ENCODE results near the gene LETM1.

The LETM1 gene

DNA sequence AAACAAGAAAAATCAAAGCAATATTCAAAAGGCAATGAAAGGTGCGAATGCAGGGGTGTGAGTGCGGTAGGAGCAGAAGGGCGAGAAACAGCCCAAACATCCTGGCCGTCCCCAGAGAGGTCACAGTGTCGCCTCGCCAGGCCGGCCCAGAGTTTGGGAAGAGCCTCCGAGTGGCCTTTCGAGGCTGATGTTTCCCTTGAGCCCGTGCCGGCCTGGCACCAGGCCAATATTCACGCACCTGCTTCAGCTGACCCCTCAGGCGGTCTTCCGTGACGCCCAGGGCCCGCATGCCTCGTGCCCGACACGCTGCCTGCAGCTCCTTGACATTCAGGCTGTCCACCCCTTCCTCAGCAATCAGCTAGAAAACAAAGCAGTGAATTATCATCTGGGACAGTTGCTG, 30.6 kb downstream of the LETM1 start:
- DNase-seq (ENCODE audit: low read depth) = no peak

DNA sequence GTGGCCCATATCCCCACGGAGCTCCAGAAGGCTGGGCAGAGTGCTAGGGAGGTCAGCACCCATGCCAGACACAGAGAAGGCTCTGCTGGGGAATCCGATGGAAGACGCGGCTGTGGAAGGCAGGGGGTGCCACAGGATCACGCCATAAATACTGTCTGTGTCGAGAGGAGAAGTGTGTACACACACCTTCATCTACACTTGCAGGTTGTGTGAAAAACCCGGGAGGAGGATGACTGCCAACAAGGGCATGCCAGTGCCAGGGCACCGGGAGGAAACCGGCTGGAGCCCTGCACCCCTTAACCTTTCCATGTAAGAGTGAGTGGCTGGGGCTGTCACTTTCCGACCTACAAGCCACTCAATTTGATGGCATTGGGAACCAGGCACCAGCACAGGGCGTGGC, 31.2 kb downstream of the LETM1 start:
- DNase-seq (ENCODE audit: low read depth) = no peak

DNA sequence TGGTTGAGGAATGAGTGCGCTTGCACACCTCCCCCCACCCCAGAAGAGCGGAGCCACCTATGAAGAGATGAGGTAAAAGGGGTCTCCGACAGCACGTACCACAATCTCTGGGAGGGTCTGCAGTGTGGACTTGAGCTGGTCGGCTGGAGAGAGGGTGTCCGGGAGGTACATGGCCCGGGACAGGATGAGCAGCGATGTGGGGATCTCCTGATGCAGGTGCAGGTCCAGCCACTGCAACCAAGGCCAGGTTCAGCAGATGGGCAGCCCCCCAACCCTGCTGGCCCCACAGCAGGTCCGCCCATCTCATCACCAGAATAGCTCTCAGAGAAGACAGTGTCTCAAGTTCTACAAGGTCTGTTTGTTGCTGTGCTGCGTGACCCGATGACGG, 32.4 kb downstream of the LETM1 start:
- no peak for DNase-seq (ENCODE audit: low read depth)

DNA sequence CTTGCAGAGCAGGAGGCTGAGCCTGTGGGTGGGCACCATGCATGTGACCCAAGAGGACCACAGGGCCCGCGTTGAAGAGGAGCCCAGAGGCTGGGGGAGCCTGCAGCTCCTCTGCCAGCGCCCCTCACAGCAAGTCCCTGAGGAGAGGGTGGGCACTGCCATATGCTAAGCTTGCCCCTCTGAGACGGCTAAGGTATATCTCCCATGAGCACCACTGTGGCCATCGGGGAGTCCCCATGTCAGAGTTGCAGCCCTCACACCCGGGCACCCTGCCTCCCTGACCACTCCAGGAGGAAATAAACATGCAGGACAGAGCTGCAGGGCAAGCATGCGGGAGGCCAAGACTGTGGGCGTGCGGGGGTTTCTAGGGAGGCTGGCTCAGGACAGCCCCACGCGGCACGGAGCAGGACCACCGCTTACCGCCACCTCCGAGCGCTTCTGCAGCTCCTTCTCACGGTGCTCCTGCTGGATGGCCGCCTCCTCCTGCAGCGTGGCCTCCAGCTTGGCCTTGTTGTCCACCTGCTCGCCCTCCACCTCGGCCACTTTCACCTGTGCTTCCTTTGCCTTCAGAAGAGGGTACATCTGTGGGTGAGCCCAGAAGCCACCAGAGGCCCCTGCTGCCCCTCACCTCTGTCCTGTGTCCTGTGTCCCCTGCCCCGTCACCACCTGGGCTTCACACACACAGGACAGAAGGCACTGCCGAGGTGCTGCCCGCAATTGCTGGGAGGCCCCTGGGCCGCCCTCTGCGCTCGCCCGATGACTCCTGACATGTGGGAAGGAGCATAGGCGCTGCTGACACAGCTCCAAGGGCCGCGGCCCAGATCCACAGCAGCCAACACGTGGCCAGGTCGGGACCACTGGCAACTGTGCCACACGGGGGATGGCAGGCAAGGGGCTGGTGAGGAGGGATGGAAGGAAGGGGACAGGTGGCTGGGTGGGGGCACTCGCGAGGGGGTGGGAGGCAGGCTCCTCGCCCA, 33.1 kb downstream of the LETM1 start:
- DNase-seq (ENCODE audit: low read depth) = no peak

DNA sequence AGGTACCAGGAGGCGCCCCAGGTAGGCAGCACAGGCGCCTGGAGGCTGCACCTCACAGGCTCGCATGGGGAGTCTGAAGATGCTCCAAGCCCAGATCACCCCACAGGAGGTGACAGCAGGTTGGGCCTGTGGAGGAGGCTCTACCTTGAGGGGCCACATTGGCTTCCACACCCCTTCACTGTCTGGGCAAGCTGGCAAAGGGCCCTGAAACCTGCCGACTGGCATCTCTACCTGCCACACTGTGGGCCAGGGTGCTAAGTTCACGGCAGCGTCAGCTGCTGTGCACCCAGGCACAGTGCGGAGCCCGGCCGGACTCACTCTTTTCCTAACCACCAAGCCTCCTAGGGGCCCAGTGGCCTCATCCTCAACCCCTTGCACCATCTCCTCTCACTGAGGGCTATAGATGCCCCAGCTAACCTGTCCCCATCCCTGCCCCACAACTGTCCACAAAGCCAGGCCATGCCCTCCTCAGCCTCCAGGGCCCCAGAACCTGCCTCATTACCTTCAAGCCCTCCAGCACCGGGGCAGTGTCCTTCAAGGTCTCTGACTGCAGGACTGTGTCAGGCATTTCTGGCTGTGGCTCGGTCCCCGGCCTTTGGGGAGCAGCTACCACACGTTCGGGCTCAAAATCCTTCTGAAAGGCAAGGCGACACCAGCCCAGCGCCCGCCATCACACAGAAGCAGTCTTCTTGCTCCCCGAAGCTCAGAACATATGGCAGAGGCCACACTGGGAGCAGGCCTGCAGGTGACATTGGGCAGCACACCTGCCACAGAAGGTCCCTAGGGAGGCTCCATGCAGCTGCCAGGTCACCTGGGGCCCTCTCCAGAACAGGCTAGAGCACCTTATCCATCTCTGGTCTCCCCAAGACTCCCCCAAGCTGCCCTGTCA, 34.0 kb downstream of the LETM1 start:
- no peak for DNase-seq (ENCODE audit: low read depth)

DNA sequence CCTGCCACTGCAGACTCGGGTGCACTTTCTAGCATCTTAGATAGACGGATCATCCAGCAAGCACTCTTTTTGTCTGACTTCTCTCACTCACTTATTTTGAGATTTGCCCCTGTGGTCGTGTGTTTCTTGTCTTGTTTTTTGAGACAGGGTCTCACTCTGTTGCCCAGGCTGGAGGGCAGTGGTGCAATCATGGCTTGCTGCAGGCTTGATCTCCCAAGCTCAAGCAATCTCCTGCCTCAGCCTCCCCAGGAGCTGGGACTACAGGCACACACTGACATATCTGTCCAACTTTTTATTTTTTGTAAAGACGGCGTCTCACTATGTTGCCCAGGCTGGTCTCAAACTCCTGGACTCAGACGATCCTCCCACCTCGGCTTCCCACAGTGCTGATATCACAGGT, 36.1 kb downstream of the LETM1 start:
- DNase-seq (ENCODE audit: low read depth) = no peak

DNA sequence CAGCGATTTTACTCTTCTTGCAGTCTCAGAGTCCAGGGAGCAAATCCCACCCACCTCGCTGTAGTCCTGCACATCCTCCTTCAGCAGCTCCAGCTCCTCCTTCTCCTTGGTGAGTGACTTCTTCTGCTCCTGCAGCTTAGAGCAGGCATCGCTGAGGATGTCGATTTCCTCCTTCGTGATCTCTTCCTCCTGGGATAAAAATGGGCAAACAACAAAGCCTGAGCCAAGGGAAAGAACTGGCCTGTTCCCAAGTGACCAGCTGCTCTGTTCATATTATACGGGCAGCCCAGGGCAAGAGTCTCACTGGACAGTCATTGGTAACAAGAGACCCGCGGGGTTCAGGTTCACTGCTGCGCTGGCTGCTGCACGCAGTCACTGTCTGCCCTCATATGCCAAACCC, 36.7 kb downstream of the LETM1 start:
- DNase-seq (ENCODE audit: low read depth) = no peak

DNA sequence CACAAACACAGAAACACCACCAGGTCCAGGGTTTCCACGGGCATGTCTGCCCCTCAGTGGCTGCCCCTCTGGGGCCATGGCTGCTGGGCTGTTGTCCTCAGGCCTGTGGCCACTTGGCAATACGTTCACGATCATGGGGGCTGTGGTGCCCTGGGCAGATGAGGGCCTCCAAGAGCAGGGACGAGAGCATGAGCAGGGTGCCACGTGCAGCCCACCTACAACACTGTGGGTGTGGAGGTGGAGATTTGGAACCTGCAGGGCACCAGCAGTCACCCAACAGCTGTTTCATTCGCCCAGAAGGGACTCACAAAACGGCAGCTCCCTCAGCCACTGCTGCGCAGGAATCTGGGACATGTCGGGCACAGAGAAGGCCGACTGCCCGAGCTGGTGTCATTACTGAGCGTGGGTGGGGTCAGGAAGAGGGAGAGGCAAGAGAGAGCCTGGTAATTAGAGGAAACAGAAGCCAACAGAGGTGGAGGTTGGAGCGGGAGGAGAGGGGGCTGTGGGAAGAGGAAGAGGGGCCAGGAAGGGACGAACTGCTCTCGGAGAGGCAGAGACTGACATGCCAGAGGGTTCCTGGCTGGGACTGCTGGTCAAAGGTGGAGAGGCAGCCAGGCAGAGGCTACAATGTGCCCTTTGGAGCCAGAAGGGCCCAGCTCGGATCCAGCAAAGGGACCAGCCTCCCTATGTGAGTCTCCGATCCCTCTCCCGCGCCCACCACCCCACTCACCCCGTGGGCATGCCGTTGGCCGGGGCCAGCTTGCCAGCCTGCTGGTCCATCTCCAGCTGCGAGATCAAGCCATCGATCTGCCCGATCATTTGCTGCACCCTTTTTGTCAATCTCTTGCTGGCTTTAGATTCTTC, 39.7 kb downstream of the LETM1 start:
- DNase-seq (ENCODE audit: low read depth) = no peak

DNA sequence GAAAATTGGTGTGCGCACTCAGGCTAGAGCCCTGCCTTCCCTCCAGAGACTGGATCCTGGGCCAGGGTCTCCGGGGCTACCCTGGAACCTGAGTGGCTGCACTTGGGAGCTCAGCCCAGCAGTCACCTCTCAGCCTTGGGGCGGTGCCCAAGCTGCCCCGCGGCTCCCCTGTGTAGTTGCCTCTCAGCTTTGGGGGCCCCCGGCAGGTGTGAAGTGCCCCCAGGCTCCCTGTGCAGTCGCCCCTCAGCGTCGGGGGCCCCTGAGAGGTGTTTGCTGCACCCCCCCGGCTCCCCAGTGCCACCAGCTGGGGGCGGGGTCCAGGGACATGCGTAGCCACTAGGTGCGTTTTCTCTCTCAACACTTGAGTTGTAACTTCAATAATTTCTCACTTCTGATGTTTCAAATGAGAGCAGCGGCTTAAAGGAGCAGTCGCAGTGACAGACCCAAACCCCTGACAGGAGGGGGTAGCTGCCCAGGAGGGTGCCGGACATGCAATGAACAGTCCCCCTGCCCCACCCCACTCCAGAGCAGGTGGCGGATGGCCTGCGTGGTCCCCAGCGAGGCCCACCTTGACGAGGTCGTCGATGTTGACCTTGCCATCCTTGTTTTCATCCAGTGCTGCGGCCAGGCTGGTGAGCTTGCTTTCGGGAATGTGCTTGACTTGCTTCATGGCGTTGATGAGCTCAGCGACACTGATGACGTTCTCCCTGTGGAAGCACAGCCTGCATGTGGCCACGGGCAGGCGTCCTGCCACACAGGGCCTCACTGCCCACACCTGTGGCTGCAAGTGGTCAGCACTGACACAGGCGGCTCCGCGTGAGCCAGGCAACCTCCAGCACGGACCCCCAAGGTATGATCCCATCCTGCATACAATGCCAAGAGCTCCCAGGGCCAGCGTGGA, 40.6 kb downstream of the LETM1 start:
- DNase-seq (ENCODE audit: low read depth) = no peak

DNA sequence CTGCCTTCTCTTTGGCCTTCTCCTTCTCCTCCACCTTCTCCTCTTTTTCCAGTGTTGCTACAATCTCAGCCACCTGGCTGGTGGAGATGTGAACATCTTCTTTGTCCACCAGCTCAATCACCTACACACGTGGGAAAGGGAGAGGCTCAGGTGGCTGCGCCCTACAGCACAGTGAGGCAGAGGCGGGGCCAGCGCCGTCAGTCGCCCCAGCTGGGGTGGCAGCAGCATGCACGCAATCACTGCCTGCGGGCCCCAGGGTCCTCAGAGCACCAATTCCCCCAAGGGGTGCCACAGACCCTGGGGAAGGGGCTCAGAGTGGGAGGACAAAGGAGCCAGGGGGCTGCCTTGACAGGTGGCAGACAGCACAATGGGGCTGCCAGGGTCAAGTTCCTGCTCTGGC, 41.5 kb downstream of the LETM1 start:
- DNase-seq (ENCODE audit: low read depth) = no peak

DNA sequence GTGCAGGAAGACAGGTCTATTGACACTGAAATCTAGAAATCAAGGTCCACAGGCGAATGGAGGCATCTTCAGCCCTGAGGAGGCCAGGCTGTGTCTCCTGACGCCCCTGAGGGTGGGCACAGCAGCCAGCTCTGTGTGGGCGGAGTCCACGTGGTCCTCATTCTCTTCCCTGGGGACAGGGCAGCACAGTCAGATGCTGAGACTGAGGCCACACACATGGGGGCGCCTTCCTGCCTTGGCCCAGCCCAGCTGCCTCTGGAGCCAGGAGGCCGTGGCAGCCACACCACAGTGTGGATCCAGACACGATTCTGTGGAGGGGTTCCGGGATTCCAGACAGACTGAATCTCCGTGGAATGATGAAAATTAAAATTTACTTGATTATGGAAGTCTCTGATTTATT, 42.0 kb downstream of the LETM1 start:
- DNase-seq (ENCODE audit: low read depth) = no peak

DNA sequence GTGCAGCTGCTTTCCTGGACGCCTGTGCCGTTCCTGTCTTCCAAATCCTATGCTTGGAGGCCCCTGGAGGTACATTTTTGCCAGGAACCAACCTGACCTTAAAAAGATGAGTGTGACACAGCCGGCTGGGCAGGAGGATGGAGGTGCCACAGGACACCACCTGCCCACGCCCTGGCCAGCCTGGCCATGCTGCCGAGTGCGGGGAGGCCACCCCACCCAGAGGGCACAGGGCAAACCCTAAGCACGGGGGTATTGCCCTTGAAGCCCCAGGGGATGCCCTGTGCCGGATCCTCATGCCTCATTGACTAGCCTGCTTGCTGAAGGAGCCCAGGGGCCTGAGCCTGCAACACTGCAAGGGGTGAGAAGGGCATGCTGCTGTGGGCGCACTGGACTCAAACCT, 42.7 kb downstream of the LETM1 start:
- no peak for DNase-seq (ENCODE audit: low read depth)

DNA sequence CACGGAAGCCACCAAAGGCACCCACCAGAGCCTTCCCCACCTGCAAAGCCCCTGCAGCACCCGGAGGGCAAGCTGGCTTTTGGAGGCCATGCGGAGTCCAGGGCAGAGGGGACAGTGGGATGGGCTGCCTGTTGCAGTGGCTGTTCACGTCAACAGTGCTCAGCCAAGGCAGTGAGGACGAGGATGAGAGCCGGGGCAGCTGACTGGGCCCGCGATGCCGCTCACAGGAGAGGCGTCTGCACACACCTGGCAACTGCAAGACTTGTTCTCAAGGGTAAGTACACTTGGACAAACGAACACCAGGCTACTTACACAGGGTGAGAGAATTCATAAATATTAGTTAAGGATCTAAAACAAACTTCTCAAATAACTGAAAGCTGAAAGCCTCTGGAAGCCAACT, 43.2 kb downstream of the LETM1 start:
- DNase-seq (ENCODE audit: low read depth) = no peak

DNA sequence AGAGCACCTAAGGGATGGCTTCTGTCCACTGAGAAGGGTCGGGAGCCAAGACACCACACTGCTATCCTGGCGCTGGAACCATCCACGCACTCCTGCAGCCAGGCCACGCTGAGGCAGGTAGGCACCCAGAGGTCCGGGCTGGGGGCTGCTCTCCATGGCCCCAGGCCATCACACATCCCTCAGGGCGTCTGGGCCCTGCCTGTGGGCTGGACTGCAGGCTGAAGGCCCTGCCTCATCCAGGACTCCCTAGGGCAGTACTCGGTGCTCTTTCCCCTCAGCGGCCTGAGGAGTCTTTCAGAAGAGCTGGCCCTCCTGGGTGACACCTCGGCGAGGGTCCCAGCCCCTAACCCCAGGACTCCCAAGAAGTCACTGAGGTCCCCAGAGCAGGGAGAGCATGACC, 45.2 kb downstream of the LETM1 start:
- no peak for DNase-seq (ENCODE audit: low read depth)

DNA sequence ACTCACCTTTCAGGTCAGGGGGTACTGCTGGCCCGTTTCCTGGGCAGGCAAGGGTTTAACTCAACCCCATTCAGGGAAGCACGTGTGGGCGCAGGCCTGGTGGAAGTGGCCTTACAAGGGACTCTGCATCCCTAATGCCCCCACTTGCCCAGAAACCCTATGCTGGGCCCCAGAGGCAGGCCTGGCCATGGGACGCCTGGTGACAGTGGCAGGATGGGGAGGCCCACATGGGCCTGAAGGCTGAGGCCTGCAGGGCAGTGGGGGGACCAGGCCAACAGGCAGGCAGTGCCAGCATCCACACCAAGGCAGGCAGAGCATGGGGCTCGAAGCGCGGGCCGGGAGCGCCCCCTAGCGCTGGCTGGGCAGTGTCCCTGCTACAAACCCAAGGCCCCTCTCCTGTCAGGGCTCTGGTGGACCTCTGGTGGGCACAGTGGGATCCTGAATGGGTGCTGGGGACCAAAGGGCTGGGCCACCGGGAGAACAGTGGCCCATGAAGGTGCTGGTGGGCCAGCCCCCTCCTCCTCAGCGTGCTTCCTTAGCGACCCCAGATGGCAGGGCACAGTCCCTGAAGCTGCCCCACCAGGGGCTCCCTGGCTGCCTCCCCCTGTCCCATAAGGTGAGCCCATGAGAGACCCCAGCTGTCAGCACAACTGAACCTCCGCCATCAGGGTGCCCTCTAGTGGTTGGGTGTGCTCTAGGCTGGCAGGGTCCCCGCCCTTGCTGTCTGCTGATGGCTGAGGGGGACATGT, 46.0 kb downstream of the LETM1 start:
- DNase-seq (ENCODE audit: low read depth) = peak; percentile 37

DNA sequence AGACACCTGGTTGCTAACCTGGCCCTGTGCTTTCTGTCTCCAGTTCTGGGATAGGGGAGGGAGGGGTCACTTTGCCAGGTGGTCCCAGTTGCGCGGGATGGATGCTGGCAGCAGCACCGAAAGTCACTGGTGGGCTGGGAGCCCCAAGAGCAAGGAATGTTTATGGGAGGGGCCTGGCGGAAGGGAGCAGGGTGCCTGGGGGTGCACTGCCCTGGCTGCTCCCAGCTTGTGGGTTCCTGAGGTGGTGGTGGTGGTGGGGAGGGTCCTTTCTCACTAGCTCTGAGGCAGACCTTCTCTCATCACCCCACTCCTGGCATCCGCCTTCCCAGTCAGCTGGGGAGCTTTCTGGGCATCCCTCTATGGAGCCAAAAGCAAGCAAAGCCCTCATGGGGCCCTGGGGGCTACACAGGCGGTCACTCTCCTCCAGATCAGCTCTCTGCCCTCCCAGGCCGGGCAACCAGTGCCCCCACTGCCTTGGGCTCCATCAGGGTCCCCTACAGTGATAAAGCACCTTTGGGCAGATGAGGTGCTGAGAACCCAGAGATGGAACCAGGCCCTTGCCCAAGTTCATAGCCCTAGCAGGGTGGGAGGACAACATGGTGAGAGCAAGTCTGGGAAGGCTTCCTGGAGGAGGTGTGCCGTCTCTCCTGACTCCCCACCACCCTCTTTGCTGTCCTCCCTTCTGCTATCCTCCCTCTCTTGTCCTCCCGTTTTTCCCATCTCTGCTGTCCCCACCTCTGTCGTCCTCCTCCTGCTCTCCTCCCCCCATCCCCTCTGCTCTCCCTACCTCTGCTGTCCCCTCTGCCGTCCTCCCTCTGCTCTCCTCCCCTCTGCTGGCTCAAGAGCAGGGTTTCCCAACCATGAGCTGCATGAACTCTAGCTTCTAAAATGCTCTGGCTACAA, 46.9 kb downstream of the LETM1 start:
- DNase-seq (ENCODE audit: low read depth) = no peak

DNA sequence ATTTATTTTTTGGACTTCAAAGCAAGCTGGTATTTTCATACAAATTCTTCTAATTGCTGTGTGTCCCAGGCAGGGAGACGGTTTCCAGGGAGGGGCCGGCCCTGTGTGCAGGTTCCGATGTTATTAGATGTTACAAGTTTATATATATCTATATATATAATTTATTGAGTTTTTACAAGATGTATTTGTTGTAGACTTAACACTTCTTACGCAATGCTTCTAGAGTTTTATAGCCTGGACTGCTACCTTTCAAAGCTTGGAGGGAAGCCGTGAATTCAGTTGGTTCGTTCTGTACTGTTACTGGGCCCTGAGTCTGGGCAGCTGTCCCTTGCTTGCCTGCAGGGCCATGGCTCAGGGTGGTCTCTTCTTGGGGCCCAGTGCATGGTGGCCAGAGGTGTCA, 47.6 kb downstream of the LETM1 start:
- no peak for DNase-seq (ENCODE audit: low read depth)

DNA sequence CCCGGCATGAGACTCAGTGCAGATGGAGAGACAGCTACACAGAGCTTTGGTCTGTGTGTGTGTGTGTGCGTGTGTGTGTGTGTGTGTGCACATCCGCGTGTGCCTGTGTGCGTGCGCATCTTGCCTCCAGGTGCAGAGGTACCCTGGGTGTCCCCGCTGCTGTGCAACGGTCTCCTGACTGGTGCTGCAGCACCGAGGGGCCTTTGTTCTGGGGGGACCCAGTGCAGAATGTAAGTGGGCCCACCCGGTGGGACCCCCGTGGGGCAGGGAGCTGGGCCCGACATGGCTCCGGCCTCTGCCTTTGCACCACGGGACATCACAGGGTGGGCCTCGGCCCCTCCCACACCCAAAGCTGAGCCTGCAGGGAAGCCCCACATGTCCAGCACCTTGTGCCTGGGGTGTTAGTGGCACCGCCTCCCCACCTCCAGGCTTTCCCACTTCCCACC, 48.6 kb downstream of the LETM1 start:
- DNase-seq (ENCODE audit: low read depth) = no peak
